Trophoblast cell (in vitro differentiated cells and primary cell): ENCODE results near the gene ADPRS. TPM values are rescaled to one million over a fixed set of nuclear protein-coding genes. Genes with fewer than 3 reads are reported as not detected.
A peak's percentile ranks its signal among the peaks of the same experiment; 100 is the strongest.

Experiments
- DNase-seq, 2 donors: peaks; one replicate each; pipeline ENCODE4 v3.0.0-alpha.2; 2016
- H2AFZ ChIP-seq: 2 replicates; pipeline ENCODE4 v1.6.1; 2013; ENCODE audit warnings: low read length, moderate library complexity, mild to moderate bottlenecking; ENCODE audit not compliant: insufficient read depth, poor library complexity
- H2AK5ac ChIP-seq: 2 replicates; pipeline ENCODE4 v1.6.1; 2013; ENCODE audit warnings: mild to moderate bottlenecking, low read length
- H2BK120ac ChIP-seq: 2 replicates; pipeline ENCODE4 v1.6.1; 2013; ENCODE audit warnings: low read length, mild to moderate bottlenecking, moderate library complexity; ENCODE audit not compliant: insufficient read depth, poor library complexity
- H2BK12ac ChIP-seq: 2 replicates; pipeline ENCODE4 v1.6.1; 2013; ENCODE audit warnings: mild to moderate bottlenecking, low read length, moderate library complexity
- H2BK5ac ChIP-seq: 2 replicates; pipeline ENCODE4 v1.6.1; 2013; ENCODE audit warnings: low read length, low read depth, moderate library complexity, mild to moderate bottlenecking; ENCODE audit not compliant: poor library complexity
- H3K14ac ChIP-seq: 2 replicates; pipeline ENCODE4 v1.6.1; 2013; ENCODE audit warnings: mild to moderate bottlenecking, low read length
- H3K18ac ChIP-seq: 2 replicates; pipeline ENCODE4 v1.6.1; 2013; ENCODE audit warnings: mild to moderate bottlenecking, low read length
- H3K23ac ChIP-seq: 2 replicates; pipeline ENCODE4 v1.6.1; 2013; ENCODE audit warnings: low read length
- H3K27ac ChIP-seq: 2 replicates; pipeline ENCODE4 v1.5.1; 2013; ENCODE audit warnings: low read depth, mild to moderate bottlenecking, inconsistent platforms, low read length, moderate library complexity
- H3K27me3 ChIP-seq: 2 replicates; pipeline ENCODE4 v1.6.1; 2013; ENCODE audit warnings: inconsistent platforms, mild to moderate bottlenecking, low read length, moderate library complexity; ENCODE audit not compliant: insufficient read depth
- H3K36me3 ChIP-seq, 2 experiments: 1 replicate in 1 of 2; 2 replicates in 1 of 2; pipeline ENCODE4 v1.6.1; 2013; ENCODE audit warnings: low read length in 2 of 2, mild to moderate bottlenecking in 2 of 2, moderate library complexity in 1 of 2; ENCODE audit not compliant: insufficient read depth in 2 of 2, control insufficient read depth in 1 of 2
- H3K4ac ChIP-seq: 2 replicates; pipeline ENCODE4 v1.6.1; 2013; ENCODE audit warnings: low read depth, mild to moderate bottlenecking, low read length, moderate library complexity
- H3K4me1 ChIP-seq, 2 experiments: 1 replicate in 1 of 2; 2 replicates in 1 of 2; pipeline ENCODE4 v1.6.1; 2013; ENCODE audit warnings: low read length in 2 of 2, mild to moderate bottlenecking in 2 of 2, moderate library complexity in 1 of 2; ENCODE audit not compliant: insufficient read depth in 2 of 2, control insufficient read depth in 1 of 2
- H3K4me2 ChIP-seq: 2 replicates; pipeline ENCODE4 v1.6.1; 2013; ENCODE audit warnings: inconsistent platforms, mild to moderate bottlenecking, low read length, moderate library complexity
- H3K4me3 ChIP-seq: 2 replicates; pipeline ENCODE4 v1.5.1; 2013; ENCODE audit warnings: mild to moderate bottlenecking, low read depth, low read length, inconsistent platforms
- H3K79me1 ChIP-seq: one replicate; pipeline ENCODE4 v1.6.1; 2013; ENCODE audit warnings: low read length
- H3K79me2 ChIP-seq: 2 replicates; pipeline ENCODE4 v1.6.1; 2013; ENCODE audit warnings: low read length, mild to moderate bottlenecking; ENCODE audit not compliant: control insufficient read depth, insufficient read depth, poor library complexity
- H3K9ac ChIP-seq: 2 replicates; pipeline ENCODE4 v1.6.1; 2013; ENCODE audit warnings: mild to moderate bottlenecking, low read length
- H3K9me3 ChIP-seq: 2 replicates; pipeline ENCODE4 v1.6.1; 2013; ENCODE audit warnings: low read depth, mild to moderate bottlenecking, control low read depth, inconsistent platforms, low read length; ENCODE audit not compliant: insufficient read depth
- H4K12ac ChIP-seq: 2 replicates; pipeline ENCODE4 v1.6.1; 2013; ENCODE audit warnings: low read depth, mild to moderate bottlenecking, low read length, moderate library complexity
- H4K8ac ChIP-seq: 2 replicates; pipeline ENCODE4 v1.6.1; 2013; ENCODE audit warnings: low read depth, mild to moderate bottlenecking, low read length, moderate library complexity
- H4K91ac ChIP-seq: one replicate; pipeline ENCODE4 v1.6.1; 2013; ENCODE audit warnings: low read depth, mild to moderate bottlenecking, low read length, moderate library complexity
- WGBS: extraction: QIAGEN DNeasy Blood & Tissue Kit; methylation state at CpG from one replicate; pipeline ENCODE4 v1.1.7; 2013; ENCODE audit warnings: missing lambda C conversion rate; ENCODE audit not compliant: insufficient read length, insufficient coverage; ENCODE audit errors: extremely low coverage; 5-methylcytosine and 5-hydroxymethylcytosine counted together
- polyA plus RNA-seq: library from polyadenylated mRNA; stranded (reverse); fragments of 200-250 nt; gene quantifications from 2 replicates; pipeline ENCODE4 v1.2.3, GENCODE V29; 2013

The ADPRS gene, protein sequence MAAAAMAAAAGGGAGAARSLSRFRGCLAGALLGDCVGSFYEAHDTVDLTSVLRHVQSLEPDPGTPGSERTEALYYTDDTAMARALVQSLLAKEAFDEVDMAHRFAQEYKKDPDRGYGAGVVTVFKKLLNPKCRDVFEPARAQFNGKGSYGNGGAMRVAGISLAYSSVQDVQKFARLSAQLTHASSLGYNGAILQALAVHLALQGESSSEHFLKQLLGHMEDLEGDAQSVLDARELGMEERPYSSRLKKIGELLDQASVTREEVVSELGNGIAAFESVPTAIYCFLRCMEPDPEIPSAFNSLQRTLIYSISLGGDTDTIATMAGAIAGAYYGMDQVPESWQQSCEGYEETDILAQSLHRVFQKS
- polyA plus RNA-seq: 14.7 and 16.2 TPM in 2 replicates

DNA sequence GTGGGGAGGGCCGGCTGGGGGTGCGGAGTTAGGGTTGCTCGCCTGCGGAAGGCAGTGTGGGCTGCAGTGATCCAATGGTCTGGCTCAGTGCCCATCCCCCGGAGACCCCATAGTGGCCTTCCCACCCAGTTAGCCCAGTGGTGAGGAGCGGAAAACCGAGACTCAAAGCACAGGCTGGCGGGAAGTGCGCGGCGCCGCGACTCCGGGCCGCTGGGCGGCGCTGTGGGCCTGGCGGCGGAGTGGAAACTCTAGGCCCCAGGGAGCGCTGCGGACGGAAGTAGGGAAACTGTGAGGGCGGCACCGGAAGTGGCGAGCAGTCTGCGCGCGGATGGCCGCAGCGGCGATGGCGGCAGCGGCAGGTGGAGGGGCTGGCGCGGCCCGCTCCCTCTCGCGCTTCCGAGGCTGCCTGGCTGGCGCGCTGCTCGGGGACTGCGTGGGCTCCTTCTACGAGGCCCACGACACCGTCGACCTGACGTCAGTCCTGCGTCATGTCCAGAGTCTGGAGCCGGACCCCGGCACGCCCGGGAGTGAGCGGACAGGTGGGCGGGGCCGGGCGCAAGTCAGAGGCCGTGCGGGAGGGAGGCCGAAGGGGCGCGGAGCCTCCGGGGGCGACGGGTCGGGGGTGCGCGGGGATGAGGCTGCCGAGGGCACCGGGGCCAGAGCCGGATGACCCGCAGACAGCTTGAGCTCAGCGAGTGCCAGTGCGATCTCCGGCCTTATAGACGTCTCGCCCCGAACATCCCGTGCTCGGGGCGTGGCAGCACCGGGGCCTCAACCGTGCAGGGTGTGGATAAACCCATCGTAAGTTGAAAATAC lies at the start of gene ADPRS:
Gene ADPRS (plus strand): TSS at position 316 of the 816 bp plus-strand sequence. CDS start 13 bp downstream, at position 329.
- peak within 1 kb of the TSS; percentile 93 for H3K4me2 ChIP-seq
- peak within 1 kb of the TSS; percentile 97 for H3K4me3 ChIP-seq
- no peaks in the 10 kb centered on the region for H3K27me3 ChIP-seq
- WGBS: no CpG with 5 or more reads among the region's 84 CpGs
- peak within 1 kb of the TSS; percentile 93 for H3K18ac ChIP-seq
- H3K27ac ChIP-seq: no peak within 1 kb of the TSS
- peak within 1 kb of the TSS; percentile 87 for H4K12ac ChIP-seq
- peaks cover 27 to 29% of the 10 kb centered on the region in 2 experiments for H3K36me3 ChIP-seq
- peak within 1 kb of the TSS; percentile 99 for H4K8ac ChIP-seq
- H2AK5ac ChIP-seq: peak within 1 kb of the TSS; percentile 58
- peaks cover 8% of the 10 kb centered on the region for H3K79me2 ChIP-seq
- peaks cover 4 to 13% of the 10 kb centered on the region in 2 experiments for H3K4me1 ChIP-seq
- peak within 1 kb of the TSS; percentile 39 for H2BK120ac ChIP-seq
- H3K79me1 ChIP-seq: peaks cover 7% of the 10 kb centered on the region
- peak; percentile 84 to 91 for DNase-seq
- H4K91ac ChIP-seq: peak within 1 kb of the TSS; percentile 88
- peak within 1 kb of the TSS; percentile 87 for H3K14ac ChIP-seq
- peak within 1 kb of the TSS; percentile 5 for H3K23ac ChIP-seq
- peak within 1 kb of the TSS; percentile 42 for H3K4ac ChIP-seq
- peak within 1 kb of the TSS; percentile 77 for H2BK5ac ChIP-seq
- peak within 1 kb of the TSS; percentile 65 for H3K9ac ChIP-seq
- no peak within 1 kb of the TSS for H2BK12ac ChIP-seq
- H3K9me3 ChIP-seq: no peaks in the 10 kb centered on the region
- H2AFZ ChIP-seq: peak within 1 kb of the TSS; percentile 90

DNA sequence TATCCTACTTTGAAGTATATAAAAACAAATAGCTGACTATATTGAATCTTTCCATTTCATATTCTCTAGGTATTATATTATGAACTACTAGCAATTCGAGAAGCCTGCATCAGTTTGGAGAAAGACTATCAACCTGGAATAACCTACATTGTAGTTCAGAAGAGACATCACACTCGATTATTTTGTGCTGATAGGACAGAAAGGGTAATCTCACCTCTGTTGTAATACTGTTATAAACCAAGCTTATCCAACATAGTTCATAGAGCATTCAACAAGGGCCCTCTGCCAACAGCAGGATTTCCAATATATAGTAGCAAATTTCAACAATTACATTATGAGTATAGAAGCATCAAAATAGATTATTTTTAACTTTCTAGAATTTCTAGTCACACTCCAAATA lies 48.5 kb upstream of the ADPRS start:
- Histone ChIP-seq H4K91ac (no peak overlapping the region), H3K9me3 (no peaks in the 10 kb centered on the region), H4K8ac (no peak overlapping the region), H3K27ac (no peak overlapping the region), H3K27me3 (no peaks in the 10 kb centered on the region), H3K4me3 (no peak overlapping the region), H2BK120ac (no peak overlapping the region), H3K79me2 (no peaks in the 10 kb centered on the region), H3K4ac (no peak overlapping the region), H2AFZ (no peak overlapping the region), H3K79me1 (no peaks in the 10 kb centered on the region), H2BK12ac (no peak overlapping the region), H3K4me1 (no peaks in the 10 kb centered on the region), H3K4me2 (no peak overlapping the region), H3K9ac (no peak overlapping the region), H3K23ac (no peak overlapping the region), H3K14ac (no peak overlapping the region), H4K12ac (no peak overlapping the region), H2BK5ac (no peak overlapping the region), H2AK5ac (no peak overlapping the region), H3K36me3 (peaks cover 4 to 13% of the 10 kb centered on the region in 2 experiments), H3K18ac (no peak overlapping the region)
- WGBS: no CpG with 5 or more reads among the region's 2 CpGs
- DNase-seq: no peak

DNA sequence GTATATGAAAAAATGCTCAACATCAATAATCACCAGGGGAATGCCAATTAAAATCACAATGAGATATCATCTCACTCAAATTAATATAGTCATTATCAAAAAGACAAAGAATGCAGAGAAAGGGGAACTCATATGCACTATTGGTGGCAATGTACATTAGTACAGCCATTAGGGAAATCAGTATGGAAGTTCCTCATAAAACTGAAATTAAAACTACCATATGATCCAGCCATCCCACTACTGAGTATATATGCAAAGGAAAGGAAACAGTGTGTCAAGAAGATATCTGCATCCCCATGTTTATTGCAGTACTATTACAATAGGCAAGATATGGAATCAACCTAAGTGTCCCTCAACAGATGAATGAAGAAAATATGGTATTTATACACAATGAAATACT lies 36.9 kb upstream of the ADPRS start:
- H3K27ac ChIP-seq: no peak overlapping the region
- H3K79me2 ChIP-seq: no peaks in the 10 kb centered on the region
- no peak overlapping the region for H4K91ac ChIP-seq
- DNase-seq: no peak
- H3K79me1 ChIP-seq: no peaks in the 10 kb centered on the region
- H3K9me3 ChIP-seq: no peaks in the 10 kb centered on the region
- H3K36me3 ChIP-seq: peaks cover 10 to 14% of the 10 kb centered on the region in 2 experiments
- no peak overlapping the region for H2AK5ac ChIP-seq
- no peak overlapping the region for H3K14ac ChIP-seq
- no peak overlapping the region for H4K8ac ChIP-seq
- H3K9ac ChIP-seq: no peak overlapping the region
- H2BK12ac ChIP-seq: no peak overlapping the region
- no peak overlapping the region for H2AFZ ChIP-seq
- H3K18ac ChIP-seq: no peak overlapping the region
- no peak overlapping the region for H3K4me3 ChIP-seq
- no peaks in the 10 kb centered on the region for H3K4me1 ChIP-seq
- no peak overlapping the region for H2BK120ac ChIP-seq
- no peak overlapping the region for H4K12ac ChIP-seq
- H3K27me3 ChIP-seq: no peaks in the 10 kb centered on the region
- H3K23ac ChIP-seq: no peak overlapping the region
- H3K4me2 ChIP-seq: no peak overlapping the region
- H2BK5ac ChIP-seq: no peak overlapping the region
- no peak overlapping the region for H3K4ac ChIP-seq

DNA sequence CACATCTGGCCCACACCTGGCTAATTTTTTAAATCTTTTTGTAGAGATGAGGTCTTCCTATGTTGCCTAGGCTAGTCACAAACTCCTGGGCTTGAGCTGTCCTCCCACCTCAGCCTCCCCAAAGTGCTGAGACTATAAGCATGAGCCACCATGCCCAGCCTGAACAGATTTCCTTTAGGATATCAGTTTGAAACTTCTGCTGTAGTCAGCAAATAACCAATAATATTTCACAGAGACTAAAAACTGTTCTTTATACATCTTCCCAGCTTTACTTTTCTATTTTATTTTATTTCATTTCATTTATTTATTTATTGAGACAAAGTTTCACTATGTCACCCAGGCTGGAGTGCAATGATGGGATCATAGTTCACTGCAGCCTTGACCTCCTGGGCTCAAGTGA lies 34.7 kb upstream of the ADPRS start:
- Histone ChIP-seq H2BK120ac (no peak overlapping the region), H3K9me3 (no peaks in the 10 kb centered on the region), H3K4me1 (no peaks in the 10 kb centered on the region), H3K4me3 (no peak overlapping the region), H3K4me2 (no peak overlapping the region), H3K27me3 (no peaks in the 10 kb centered on the region), H3K14ac (no peak overlapping the region), H4K8ac (no peak overlapping the region), H3K18ac (no peak overlapping the region), H2BK5ac (no peak overlapping the region), H3K27ac (no peak overlapping the region), H4K91ac (no peak overlapping the region), H3K79me2 (no peaks in the 10 kb centered on the region), H3K36me3 (peaks cover 3 to 5% of the 10 kb centered on the region in 2 experiments), H2AFZ (no peak overlapping the region), H2BK12ac (no peak overlapping the region), H3K9ac (no peak overlapping the region), H2AK5ac (no peak overlapping the region), H3K79me1 (no peaks in the 10 kb centered on the region), H4K12ac (no peak overlapping the region), H3K23ac (no peak overlapping the region), H3K4ac (no peak overlapping the region)
- DNase-seq: no peak
